Measurements from ENCODE around the gene UNC5C.
"Not testable (repeated sequence)": the region's sequence is repeated elsewhere in the genome, so short reads cannot be mapped to it uniquely, and the experiment has no call there.

The UNC5C gene

GRCh38 chr4:95209927-95210326 is 338.8 kb downstream of the UNC5C start:
- DNase-seq: no peak

GRCh38 chr4:95204873-95205272 is 343.9 kb downstream of the UNC5C start:
- no peak for DNase-seq

DNA sequence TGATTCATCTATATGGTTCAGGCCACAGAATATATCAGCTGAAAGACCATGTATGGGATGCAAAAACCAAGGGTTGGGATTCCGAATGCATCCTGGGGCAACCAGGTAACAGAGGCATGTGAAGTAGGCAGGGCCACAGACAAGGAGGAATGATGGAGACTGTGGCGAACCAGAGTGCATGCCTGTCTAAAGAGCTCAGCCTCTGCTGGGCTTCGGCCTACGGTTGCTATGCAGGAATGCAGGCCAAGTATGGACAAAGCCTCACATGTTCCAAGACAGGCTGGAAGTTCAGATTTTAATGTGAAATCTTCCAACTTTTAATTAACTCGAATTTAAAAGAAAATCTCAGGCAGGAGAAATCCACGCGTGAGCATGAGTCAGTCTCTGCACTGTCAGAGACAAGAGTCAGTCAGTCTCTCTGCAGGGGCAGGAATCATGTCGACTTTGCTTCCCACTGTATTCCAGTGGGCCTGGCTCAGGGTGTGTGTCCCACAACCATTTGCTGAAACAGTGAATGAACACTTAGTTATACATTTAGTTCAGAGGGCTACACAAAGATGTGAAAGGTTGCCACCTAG is 344.4 kb downstream of the UNC5C start:
- DNase-seq: no peak

DNA sequence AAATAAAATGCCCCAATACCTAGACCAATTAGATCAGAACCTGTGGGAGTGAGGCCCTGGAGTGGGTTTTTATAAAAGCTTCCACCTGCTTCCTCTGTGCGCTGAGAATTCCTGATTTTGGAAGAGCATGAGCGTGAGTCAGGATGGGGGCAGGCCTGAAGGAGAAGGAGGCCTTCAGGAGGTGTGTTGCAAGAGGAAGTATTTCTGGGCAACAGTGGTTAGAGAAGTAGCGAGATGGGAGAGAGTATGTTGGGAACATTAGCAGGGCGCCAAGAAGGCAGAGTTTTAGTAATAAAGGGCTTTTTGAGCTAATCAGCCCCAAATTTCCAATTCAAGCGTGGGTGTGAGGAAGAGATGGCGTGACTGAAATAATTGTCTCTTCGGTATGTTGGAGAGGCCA is 349.8 kb downstream of the UNC5C start:
- no peak for DNase-seq

GRCh38 chr4:95197353-95197752 is 351.4 kb downstream of the UNC5C start:
- no peak for DNase-seq

DNA sequence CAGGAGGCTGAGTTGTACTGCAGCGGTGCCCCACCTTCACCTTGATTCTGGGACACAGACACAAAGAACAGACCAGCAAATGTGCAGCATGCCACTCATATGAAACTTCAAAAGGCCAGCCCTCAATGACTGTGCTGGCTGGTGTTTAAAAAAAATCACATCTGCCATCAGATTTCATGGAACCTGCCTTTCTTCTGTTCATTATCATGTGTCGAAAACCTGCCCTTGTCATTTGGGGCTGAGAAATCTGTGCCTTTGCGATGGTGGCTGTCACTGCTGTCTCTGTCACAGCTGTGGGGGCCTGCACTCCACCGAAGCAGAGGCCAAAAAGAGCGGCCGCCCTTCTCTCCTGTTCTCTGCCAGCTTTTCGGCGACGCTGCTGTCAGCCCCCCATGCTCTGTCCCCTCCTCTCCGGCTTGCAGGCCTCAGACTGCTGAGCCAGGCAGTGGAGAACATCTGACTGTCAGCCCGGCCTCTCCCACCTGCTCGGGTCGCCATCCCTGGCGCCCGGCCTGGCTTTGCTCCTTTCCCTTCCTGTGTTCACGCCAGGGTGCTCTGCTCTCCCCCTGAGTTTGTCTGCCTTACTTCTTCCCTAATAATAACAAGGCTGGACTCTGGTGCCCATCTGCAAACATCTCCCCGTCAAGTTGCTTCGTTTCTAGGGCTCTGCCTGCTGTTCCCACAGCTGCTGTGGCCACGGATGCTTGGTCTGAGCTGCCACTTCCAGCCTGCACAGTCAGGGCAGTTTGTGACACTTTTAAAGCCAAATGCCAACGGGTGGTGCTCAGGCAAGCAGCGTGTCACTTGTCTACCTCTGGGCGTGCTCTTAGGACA is 355.2 kb downstream of the UNC5C start:
- no peak for DNase-seq

DNA sequence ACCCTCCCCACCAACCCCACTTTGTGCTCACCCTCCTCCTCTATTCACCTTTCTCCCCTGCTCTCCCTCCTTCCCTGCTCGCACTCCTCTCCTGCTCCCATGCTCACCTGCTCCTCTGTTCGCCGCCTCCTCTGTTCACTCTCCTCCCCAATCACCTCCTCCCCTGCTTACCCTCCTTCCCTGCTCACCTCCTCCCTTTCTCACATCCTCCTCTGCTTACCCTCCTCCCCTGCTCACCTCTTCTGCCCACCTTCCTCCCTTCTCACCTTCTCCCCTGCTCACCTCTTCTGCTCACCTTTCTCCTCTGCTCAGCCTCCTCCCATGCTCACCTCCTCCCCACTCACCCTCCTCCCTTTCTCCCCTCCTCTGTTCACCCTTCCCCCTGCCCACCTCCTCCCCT is 357.2 kb downstream of the UNC5C start:
- DNase-seq: no peak

DNA sequence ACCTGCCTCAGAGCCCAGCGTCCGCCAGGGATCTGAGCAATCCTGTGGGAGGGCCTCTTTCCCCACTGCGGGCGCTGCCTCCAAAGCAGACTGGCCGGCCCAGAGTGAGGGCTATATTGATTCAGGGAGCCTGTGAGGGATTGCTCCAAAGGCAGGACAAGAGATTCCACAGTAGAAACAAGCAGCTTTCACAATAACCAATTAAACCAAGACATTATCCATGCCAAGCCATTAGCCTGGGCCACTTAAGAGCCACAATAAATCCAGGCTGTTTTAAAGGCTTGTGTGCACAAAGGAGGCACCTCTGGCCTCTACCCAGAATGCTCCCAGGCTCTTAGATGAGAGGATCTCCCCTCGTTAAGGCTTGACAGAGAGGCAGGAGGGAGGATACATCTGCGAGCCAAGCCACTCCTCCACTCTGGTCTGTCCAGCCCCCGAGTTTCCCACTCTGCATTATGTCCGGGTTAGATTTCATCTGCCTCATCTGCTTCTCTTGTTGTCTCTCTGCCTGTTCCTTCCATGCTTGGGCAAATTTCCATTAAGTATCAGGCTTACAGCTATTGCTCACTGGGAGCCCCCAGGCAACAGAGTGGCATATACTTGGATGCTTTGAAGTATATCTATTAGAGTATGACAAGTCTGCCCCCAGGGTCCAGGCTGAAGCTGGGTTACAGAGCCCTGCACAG is 357.9 kb downstream of the UNC5C start:
- no peak for DNase-seq

GRCh38 chr4:95188701-95189370 is 359.9 kb downstream of the UNC5C start:
- no peak for DNase-seq

GRCh38 chr4:95186666-95187065 is 362.1 kb downstream of the UNC5C start:
- DNase-seq: no peak

GRCh38 chr4:95183656-95184408 is 364.9 kb downstream of the UNC5C start:
- DNase-seq: no peak

- no peak for DNase-seq
These were observed 366.8 kb downstream of the UNC5C start for GRCh38 chr4:95181996-95182306.

DNA sequence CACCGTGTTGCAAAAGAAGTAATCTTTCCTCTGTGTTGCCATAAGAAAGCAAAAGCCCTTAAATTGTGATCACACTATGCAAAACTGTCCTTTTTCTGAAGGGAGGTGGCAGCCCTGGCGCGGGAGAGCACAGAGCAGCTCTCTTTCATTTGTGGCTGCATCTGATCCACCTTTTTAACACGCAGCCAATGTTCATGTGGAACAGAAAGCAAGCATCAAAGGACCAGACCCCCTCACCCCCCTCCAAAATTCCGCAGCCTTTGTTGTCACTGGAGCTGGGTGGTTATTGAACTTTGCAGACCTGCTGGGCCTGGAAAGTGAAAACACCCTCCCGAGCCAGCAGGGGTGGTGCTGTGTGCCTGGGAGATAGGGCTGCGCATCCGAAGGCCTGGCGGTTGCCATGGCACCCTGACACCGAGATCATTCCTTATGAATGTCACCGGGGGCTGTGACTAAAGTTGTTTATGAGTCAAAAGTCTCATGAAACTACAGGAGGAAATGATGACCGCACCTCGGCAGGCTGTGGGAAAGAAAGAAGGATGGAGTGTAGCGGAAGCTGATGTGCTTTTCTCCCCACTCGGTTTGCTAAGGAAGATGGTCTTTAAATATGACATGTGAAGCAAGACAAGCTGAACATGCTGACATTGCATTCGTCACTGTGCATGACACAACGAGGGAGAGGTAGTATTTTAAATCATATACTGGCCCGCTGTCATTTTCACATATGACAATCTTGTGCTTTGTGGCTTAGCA is 367.4 kb downstream of the UNC5C start:
- DNase-seq: peak; percentile 35

GRCh38 chr4:95180531-95181242 is 368.1 kb downstream of the UNC5C start:
- no peak for DNase-seq

- DNase-seq: no peak
These were observed 369.8 kb downstream of the UNC5C start for GRCh38 chr4:95178938-95179337.

DNA sequence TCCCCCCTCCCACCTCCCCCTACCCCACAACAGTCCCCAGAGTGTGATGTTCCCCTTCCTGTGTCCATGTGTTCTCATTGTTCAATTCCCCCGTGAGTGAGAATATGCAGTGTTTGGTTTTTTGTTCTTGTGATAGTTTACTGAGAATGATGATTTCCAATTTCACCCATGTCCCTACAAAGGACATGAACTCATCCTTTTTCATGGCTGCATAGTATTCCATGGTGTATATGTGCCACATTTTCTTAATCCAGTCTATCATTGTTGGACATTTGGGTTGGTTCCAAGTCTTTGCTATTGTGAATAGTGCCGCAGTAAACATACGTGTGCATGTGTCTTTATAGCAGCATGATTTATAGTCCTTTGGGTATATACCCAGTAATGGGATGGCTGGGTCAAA is 377.4 kb downstream of the UNC5C start:
- not testable (repeated sequence) for DNase-seq

- no peak for DNase-seq
These were observed 378.6 kb downstream of the UNC5C start for GRCh38 chr4:95170176-95170575.

DNA sequence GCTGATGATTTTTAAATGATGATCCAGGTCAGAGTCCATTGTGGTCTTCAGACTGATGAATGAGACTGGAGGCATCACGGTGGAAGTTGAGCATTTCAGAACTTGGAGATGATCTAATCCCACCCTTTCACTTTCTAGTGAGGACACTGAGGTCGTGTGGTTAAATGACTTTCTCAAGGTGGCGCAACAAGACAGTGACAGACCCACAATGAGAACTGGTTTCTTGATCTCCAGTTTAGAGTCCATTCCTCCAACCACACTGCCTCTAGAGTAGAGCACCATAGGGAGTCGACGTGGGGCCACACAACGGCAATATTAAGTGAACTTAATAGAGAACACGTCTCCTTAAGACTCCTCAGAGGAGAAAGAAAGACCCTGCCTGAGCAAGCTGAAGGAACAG is 381.0 kb downstream of the UNC5C start:
- peak; percentile 24 for DNase-seq

DNA sequence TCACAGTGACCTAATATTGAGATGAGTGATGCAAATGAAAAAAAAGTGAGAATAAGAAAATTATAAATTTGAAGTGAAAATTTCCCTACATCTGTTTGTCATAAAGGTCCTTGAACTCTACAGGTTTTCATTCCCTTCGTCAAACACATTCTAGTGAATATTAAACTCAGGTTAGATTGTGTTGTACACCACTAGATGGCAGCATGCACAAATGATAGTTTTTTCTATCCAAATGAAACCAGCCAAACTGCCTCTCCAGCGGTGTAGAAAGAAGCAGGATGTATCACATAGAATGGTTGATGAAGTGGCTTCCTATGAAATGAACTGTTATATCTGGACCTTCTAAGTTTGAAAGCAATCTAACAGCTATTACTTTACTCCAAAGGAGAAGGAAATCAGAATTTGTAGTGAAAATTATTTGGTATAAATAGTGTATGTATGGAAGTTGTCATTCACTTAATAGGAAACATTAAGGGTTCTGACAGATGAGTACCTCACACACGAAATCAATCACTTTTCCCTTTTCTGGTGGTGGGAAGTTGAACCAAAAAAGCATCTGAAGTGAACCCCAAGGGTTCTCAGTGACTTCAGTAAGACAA is 382.7 kb downstream of the UNC5C start:
- DNase-seq: peak; percentile 75

DNA sequence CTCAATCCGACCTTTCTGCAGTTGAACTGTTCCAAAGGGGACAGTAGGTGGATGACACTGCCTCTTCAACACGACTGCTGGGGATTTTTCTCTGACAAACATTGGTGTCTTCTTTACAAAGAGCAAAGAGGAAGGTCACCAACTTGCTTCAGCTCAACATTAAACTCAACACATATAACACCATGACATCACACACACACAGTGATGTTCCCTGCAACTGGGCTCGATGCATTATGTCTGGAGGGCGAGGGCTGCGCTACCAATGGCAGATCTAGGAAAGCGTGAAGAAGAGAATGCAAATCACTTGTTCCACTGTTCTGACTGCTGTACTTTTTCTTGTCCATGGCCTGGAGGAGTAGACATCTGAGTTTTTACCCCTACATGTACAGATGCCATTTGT is 385.9 kb downstream of the UNC5C start:
- DNase-seq: no peak
